ENCODE results near the gene ARHGAP45. TPM values are rescaled to one million over a fixed set of nuclear protein-coding genes. Genes with fewer than 3 reads are reported as not detected.

ARHGAP45 gene
- total RNA-seq, 1 donor from 2014 or later: 6.1 TPM

DNA sequence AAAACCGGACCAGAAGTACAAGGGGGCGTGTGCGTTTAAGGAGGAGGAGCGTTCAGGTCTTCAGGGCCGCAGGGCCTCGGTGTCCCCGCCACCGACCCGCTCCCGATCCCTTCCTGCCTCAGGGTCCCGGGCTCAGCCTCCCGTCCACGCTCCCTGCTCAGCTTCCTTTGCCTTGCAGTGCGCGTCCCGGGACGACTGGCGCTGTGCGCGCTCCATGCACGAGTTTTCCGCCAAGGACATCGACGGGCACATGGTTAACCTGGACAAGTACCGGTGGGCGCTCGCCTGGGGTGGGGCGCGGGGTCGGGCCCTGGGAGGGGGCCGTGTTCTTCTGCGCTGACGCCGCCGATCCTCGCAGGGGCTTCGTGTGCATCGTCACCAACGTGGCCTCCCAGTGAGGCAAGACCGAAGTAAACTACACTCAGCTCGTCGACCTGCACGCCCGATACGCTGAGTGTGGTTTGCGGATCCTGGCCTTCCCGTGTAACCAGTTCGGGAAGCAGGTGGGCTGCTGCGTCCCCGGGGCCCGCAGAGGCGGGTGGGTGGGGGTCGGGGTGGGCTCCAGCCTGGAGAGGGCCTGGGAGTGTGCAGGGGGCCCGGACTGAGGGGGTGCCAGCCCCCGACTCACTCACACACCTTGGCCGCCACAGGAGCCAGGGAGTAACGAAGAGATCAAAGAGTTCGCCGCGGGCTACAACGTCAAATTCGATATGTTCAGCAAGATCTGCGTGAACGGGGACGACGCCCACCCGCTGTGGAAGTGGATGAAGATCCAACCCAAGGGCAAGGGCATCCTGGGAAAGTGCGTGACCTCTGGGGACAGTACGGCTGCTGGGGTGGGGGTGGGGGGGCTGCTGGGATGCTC, 38.3 kb downstream of the ARHGAP45 start:
- Mint-ChIP-seq H3K27me3 (no peaks in the 10 kb centered on the region), H3K4me3 (ENCODE audit: low read depth) (peak overlapping the region; percentile 76), H3K27ac (peak overlapping the region; percentile 80), H3K36me3 (ENCODE audit: insufficient read depth) (no peaks in the 10 kb centered on the region), H3K4me1 (ENCODE audit: low read depth) (peaks cover 16% of the 10 kb centered on the region), H3K9me3 (ENCODE audit: low read depth) (no peaks in the 10 kb centered on the region)
- TF ChIP-seq, protein P1, sequence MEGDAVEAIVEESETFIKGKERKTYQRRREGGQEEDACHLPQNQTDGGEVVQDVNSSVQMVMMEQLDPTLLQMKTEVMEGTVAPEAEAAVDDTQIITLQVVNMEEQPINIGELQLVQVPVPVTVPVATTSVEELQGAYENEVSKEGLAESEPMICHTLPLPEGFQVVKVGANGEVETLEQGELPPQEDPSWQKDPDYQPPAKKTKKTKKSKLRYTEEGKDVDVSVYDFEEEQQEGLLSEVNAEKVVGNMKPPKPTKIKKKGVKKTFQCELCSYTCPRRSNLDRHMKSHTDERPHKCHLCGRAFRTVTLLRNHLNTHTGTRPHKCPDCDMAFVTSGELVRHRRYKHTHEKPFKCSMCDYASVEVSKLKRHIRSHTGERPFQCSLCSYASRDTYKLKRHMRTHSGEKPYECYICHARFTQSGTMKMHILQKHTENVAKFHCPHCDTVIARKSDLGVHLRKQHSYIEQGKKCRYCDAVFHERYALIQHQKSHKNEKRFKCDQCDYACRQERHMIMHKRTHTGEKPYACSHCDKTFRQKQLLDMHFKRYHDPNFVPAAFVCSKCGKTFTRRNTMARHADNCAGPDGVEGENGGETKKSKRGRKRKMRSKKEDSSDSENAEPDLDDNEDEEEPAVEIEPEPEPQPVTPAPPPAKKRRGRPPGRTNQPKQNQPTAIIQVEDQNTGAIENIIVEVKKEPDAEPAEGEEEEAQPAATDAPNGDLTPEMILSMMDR (IDR thresholded peaks at IDR 0.05; ENCODE audit: unreplicated experiment): no peak
- no peak for DNase-seq (ENCODE audit: low spot score, unreplicated experiment)

DNA sequence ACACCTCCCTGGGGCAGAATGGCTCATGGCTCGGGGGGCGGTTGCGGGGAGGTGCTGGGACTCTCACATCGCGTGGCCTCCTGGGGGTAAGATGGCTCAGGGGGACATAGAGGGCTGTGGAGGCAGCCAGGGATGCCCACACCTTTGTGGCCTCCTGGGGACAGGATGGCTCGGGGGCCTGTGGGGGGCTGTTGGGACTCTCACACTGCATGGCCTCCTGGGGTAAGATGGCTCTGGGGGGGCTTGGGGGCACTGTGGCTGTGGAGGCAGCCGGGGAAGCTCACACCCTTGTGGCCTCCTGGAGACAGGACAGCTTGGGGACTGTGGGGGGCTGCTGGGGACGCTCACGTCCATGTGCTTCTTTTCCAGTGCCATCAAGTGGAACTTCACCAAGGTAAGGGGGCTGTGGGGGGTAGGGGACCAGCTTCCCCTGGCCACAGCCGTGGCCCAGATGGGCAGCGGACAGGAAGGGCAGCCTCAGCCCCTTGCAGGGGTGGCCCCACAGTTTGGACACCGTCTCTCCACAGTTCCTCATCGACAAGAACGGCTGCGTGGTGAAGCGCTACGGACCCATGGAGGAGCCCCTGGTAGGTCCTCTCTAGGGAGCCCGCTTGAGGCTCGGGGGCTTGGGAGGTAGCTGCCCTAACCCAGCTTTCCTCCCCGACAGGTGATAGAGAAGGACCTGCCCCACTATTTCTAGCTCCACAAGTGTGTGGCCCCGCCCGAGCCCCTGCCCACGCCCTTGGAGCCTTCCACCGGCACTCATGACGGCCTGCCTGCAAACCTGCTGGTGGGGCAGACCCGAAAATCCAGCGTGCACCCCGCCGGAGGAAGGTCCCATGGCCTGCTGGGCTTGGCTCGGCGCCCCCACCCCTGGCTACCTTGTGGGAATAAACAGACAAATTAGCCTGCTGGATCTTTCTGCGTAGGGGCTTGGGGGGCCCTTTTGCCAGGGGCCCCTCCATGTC, 39.2 kb downstream of the ARHGAP45 start:
- H3K27me3 Mint-ChIP-seq: no peaks in the 10 kb centered on the region
- H3K4me3 Mint-ChIP-seq (ENCODE audit: low read depth): peak overlapping the region; percentile 42
- TF ChIP-seq, protein P1 (IDR thresholded peaks at IDR 0.05; ENCODE audit: unreplicated experiment): no peak
- DNase-seq (ENCODE audit: low spot score, unreplicated experiment): no peak
- no peaks in the 10 kb centered on the region for H3K9me3 Mint-ChIP-seq (ENCODE audit: low read depth)
- H3K36me3 Mint-ChIP-seq (ENCODE audit: insufficient read depth): no peaks in the 10 kb centered on the region
- peaks cover 16% of the 10 kb centered on the region for H3K4me1 Mint-ChIP-seq (ENCODE audit: low read depth)
- H3K27ac Mint-ChIP-seq: no peak overlapping the region

DNA sequence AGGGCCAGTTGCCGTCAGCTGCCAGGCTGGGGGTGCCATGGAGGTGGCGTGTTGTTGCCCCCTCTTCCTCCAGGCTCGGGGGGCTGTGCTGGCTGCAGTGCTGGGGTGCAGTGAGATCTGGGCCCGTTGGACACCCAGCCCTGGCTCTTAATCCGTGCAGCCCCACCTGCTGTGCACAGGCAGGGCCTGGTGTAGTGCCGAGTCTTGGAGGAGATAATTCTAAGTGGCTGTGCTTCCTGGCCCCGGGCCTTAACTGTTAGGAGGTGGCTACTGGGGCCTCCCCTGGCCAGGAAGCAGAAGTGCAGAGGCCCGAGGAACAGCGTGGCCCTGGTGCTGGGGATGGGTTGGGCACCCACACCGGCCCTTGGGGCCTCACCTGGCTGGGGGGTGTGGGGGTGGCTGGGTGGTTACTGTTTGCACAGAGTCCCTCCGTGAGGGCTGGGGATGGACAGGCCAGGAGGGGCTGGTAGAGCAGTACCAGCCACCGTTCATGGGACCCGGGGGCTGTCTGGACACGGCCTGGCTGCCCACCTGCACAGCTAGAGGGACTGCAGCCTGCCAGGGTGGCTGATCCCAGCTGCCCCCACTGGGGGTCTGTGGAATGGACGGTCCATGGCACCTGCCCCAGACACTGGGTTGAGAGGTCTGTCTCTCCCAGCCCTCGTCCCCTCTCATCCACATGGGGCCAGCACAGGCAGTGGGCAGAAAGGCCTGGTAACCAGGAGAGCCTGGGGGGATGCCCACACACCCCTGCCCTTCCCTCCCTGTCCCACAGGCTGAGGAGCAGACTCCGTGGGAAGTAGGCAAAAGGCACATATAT, 40.1 kb downstream of the ARHGAP45 start:
- Mint-ChIP-seq H3K36me3 (ENCODE audit: insufficient read depth) (no peaks in the 10 kb centered on the region), H3K27me3 (no peaks in the 10 kb centered on the region), H3K27ac (no peak overlapping the region), H3K4me1 (ENCODE audit: low read depth) (peaks cover 12% of the 10 kb centered on the region), H3K9me3 (ENCODE audit: low read depth) (no peaks in the 10 kb centered on the region), H3K4me3 (ENCODE audit: low read depth) (peak overlapping the region; percentile 40)
- no peak for DNase-seq (ENCODE audit: low spot score, unreplicated experiment)
- TF ChIP-seq, protein P1 (IDR thresholded peaks at IDR 0.05; ENCODE audit: unreplicated experiment): no peak

DNA sequence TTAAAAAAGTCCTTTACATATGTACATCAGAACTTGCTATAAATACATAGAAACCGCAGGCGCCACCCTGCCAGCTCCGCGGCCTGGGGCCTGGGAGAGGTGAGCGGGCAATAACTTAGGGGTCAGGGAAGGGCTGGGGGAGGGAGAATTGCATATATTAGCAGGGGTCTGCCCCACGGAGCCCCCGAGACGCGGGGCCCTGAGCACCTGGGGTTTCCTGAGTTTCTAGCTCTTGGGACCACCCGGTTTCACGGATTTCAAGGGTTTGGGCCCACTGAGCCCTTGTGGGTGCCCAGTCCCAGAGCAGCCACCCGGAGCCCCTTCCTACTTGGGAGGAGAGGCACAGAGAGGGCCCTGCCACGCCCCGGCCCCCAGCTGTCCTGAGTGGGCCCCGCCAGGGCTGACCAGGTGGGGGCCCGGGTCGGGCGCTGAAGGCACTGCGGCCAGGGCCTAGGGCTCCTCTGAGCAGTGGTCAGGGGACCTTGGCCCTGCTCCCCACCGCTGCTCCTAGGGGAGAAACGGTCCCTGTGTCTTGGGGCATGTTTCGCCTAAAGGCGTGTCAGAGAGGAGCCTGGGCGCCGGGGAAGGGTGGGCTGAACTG, 40.8 kb downstream of the ARHGAP45 start:
- H3K27me3 Mint-ChIP-seq: no peaks in the 10 kb centered on the region
- DNase-seq (ENCODE audit: low spot score, unreplicated experiment): no peak
- H3K4me3 Mint-ChIP-seq (ENCODE audit: low read depth): no peak overlapping the region
- no peaks in the 10 kb centered on the region for H3K36me3 Mint-ChIP-seq (ENCODE audit: insufficient read depth)
- no peak overlapping the region for H3K27ac Mint-ChIP-seq
- no peaks in the 10 kb centered on the region for H3K9me3 Mint-ChIP-seq (ENCODE audit: low read depth)
- TF ChIP-seq, protein P1 (IDR thresholded peaks at IDR 0.05; ENCODE audit: unreplicated experiment): no peak
- H3K4me1 Mint-ChIP-seq (ENCODE audit: low read depth): peaks cover 8% of the 10 kb centered on the region

Measured in progenitor cell of endocrine pancreas (in vitro differentiated cells).